Measurements from ENCODE around the gene PDCD2L.
"Not testable (repeated sequence)": the region's sequence is repeated elsewhere in the genome, so short reads cannot be mapped to it uniquely, and the experiment has no call there.

The PDCD2L gene

DNA sequence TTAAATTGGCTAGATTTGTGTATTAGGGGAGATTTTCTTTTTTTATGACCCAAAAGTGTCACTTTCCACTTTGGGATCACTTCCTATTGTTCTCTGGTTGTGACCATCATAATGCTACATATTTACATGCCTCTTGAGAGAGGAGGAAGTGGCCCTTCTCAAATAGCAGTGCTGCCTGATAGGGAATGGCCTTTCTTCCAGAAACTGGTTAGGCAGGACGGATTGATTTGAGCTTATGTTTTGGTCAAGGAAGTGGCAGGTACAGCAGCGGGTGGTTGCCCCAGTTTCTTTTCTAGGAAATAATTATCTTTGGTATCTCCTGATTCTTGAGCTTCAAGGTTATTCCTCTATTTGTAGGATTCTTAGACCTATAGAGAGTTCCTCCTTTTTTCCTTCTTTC is 55.4 kb downstream of the PDCD2L start:
- intact Hi-C loops (cut with DNase I), result no loop called here

DNA sequence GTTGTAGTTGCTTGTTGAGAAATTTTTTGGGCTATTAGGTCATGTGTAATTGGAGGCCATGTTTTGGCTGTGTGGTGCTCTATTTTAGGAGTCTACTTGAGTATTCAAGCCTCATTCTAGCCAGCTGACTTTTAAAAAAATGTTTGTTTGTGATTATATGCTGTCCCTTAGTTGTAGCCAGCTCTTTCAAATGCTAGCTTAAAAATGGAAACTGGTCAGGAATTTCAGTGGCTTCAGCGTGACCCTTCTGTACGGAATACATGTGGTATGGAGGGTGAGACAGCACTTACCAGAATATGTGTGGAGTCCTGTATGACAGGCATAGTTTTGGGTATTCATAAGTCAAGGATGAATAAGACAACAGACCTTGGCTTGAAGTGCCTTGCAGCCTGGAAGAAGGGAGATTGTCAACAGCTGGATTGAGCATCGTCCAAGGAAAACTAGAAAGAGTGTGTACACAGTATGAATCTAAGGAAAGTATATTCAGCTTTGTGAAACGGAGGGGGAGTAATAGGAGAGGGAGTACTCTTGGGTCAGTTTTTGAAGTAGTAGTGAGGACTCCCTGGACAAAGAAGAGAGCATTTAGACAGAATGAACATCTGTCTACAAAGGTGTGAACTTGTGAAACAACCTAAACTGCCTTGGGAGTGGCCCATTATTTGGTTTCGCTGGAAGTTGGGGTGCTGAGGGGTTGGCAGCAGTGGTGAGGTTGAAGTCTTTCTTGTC is 57.3 kb downstream of the PDCD2L start:
- intact Hi-C loops (cut with DNase I), result no loop called here
- peak in 1 of 10 donors; percentile 26 for DNase-seq

More for the DNA sequence above, 55.4 kb downstream of the PDCD2L start:
- no peak for DNase-seq

DNA sequence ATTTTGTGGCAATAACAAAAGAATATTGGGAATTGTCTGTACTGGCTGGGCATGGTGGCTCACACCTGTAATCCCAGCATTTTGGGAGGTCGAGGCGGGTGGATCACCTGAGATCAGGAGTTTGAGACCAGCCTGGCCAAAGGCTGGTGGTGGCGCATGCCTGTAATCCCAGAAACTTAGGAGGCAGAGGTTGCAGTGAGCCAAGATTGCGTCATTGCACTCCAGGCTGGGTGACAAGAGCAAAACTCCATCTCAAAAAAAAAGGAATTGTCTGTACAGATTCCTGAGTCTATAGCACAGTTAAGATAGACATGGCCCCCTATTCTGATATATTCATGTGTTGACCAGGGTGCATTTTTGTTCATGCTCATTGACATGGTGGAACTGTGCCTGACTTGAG is 60.6 kb downstream of the PDCD2L start:
- intact Hi-C loops (cut with DNase I), result not testable (repeated sequence)

DNA sequence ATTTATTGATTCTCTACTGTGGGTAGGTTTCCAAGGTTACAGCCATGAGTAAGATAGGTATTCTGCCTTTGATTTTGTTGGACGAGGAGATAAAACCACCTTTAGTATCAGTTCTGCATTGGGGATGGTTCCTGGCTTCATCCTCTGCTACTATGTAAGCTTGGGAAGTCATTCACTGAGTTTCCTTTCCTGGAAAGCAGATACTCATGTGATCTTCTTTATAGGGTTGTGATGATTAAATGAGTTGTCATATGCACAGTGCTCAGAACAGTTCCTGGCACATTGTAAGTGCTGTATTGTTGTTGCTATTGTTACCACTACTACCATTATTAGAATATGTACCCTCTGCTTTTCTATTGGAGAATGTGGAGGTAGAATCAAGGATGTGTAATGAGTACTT is 64.2 kb downstream of the PDCD2L start:
- intact Hi-C loops (cut with DNase I), result no loop called here
- DNase-seq, result no peak

More for the DNA sequence above, 60.6 kb downstream of the PDCD2L start:
- DNase-seq, result not testable (repeated sequence)

DNA sequence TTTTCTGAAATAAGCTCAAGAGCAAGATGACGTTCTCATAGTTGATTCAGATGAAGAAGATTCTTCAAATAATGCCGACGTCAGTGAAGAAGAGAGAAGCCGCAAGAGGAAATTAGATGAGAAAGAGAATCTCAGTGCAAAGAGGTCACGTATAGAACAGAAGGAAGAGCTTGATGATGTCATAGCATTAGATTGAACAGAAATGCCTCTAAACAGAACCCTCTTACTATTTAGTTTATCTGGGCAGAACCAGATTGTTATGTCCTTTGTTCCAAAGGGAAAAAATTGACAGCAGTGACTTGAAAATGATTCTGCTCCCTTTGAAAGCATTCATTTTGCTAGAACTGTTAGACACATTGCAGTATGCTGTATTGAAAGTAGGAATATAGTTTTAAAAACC is 64.8 kb downstream of the PDCD2L start:
- DNase-seq; intact Hi-C loops (cut with DNase I): not testable (repeated sequence)

DNA sequence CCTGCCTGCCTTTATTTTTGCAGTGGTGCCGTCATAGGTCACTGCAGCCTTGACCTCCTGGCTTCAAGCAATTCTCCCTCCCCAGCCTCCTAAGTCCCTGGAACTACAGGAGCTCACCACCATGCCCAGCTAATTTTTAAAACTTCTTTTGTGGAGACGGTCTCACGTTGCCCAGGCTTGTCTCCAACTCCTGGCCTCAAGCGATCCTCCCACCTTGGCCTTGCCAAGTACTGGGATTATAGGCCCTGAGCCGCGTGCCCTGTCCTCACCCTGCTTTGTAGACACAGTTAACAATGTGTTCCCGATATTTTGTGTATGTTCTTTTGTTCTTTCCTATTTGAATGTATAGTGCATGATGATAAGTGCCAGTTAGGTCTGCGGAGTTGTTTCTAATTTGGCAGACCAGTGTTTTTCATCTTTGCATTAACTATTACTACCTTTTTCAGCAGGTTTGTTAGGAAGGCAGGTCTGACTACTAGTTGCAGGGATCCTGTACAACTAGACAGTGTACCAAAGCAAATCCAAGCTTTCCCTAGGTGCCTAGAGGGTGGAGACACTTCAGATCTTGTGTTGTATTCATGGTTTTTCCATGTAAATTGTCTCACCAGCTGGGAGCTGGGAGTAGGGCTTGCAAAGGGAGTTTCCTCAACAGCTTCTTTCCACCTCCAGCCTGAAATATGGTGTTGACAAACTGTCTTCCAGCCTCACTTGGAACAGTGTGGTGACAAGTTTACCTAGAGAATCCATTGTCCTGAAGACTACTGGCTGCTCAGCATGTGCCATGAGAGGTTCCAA is 67.9 kb downstream of the PDCD2L start:
- DNase-seq, result peak in 1 of 10 donors; percentile 70
- intact Hi-C loops (cut with DNase I), result no loop called here

DNA sequence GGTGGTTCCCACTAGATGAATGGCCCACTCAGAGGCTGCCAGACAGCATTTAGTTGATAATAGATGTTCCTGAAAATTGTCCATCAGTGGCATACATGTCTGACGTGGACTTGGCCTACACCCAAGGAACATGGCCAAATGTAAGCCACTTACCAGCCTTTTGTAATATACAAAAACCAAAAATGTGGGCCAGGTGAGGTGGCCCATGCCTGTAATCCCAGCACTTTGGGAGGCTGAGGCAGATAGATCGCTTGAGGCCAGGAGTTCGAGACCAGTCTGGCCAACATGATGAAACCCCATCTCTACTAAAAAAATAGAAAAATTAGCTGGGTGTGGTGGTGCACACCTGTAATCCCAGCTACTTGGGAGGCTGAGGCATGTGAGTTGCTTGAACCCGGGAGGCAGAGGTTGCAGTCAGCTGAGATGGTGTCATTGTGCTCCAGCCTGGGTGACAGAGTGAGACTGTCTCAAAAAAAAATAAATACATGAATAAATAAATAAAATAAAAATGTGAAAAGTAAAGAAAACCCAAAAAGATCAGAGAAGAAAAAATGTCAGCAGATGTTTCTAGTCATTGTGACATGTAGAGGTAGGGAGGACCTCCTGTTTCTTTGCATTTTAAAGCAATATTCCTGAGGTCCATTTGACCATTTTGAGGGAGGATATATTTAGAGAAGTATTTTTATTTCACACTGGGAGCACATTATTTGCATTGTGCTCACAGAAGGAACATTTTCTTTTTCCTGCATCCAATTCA is 70.2 kb downstream of the PDCD2L start:
- DNase-seq, result peak in 1 of 10 donors; percentile 44
- intact Hi-C loops (cut with DNase I), result no loop called here

DNA sequence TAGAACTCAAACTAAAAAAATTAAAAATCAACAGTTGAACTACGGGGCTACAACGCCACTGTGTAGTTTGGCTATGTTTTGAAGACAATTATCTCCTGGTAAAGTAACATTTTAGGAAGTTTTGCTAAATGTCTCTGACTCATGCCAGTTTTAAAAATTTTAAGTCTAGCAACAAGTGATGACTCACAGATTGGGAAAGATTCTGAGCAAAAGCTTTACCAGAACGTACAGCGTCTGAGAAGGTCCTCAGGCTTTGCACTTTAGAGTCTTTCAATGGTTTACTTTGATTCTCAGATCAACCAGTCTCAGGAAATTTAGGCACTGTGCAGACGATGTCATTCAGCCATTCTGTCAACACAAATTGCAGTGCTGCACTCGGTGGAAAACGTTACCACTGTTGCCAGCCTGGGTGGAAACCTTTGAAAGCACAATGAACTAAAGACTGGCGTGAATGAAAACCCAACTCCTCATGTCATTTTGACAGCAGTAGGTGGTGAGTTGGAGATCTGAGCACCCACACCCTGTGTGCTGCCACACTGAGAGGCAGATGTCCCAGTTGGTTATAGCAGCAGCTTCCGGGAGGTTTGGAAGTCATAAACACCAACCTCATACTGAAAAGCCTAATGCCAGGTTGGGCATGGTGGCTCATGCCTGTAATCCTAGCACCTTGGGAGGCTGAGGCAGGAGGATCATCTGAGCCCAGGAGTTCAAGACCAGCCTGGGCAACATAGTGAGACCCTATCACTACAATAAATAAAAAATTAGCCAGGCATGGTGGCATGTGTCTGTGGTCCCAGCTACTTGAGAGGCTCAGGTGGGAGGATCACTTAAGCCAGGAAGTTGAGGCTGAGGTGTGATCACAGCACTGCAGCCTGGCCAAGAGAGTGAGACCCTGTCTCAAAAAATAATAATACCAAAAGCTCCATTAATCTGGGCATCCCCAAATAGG is 71.1 kb downstream of the PDCD2L start:
- DNase-seq, result peak in 1 of 10 donors; percentile 58
- intact Hi-C loops (cut with DNase I), result no loop called here
